KBM-7 (cell line): ENCODE measurements around the gene GZMH.
"Not testable (repeated sequence)": the region's sequence is repeated elsewhere in the genome, so short reads cannot be mapped to it uniquely, and the experiment has no call there.

Experiments
- DNase-seq: peaks from one replicate; pipeline ENCODE4 v3.0.0-alpha.2; 2015
- in situ Hi-C: fragments of 300-500 bp; cut with MboI; formaldehyde crosslinking; loops from 2 replicates; pipeline ENCODE4 v1.14.3; 2020; ENCODE audit warnings: low sequenced_read_pairs, low pct_unique_long_range_greater_than_20kb, mixed read lengths

GZMH gene

DNA sequence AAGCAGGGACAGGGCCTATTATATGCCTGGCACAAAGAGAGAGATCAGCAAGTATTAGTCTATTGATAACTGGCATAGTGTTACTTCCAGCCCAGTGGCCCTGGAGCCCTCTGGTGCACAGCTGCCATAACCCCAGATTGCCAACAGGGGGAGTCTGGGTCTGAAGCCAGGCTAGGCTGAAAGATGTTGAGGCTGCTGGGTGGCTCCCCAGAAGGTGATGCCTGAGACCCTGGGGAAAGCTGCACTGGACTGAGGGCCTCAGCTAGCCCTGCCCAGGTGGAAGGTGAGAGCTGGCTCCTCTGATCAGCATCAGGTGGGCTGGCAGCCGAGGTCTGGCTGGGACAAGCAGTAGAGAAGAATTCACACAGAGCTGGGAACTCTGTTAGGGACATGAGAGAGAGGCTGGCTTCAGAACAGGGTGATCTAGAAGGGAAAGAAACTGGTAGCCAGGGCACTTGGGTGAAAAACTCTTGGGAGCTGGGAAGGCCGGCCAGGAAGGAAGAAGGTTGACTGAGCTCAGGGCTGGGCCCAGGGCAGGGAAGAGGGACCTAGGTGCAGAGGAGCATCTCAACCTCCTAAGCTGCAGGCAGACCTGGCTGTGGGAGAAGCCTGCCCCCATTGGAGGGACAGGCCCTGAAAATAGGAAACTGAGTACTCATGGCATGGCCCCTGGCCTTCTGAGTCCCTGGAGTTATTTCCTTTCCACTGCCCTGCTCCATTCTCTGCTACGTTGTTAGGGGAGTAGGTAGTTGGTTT, 3.9 kb downstream of the GZMH start:
- peak; percentile 35 for DNase-seq
- in situ Hi-C loops: no loop called here

GRCh38 chr14:24597403-24597802, 12.1 kb downstream of the GZMH start:
- DNase-seq: no peak
- in situ Hi-C loops: no loop called here

DNA sequence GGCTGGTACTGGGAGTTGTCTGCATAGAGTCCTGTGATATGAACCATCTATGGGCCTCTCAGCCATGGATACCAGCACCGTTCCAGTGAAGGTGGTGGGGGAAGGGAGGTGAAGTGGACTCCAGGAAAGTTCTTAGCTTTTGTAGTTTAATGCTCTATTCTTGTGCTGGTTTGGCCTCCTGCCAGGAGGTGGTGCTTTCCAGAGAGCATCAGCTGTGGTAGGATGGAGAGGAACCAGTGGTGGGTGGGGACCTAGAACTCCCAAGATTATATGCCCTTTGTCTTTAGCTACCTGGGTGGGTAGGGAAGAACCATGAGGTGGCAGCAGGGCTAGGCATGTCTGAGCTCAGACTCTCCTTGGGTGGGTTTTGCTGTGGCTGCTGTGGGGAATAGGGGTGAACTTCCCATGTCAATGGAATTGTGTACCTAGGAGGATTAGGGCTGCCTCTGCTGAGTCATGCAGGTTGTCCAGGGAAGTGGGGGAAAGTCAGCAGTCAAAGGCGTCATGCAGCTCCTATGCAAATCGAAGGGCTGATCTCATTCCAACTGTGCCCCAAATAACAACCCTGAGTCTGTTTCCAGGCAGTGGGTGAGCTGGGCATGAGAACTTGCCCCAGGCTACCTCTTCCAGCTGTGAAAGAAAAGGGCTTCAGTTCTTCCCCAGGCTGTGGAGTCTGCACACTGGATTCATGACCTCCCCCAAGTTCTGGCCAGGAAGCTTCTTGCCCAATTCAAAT, 14.2 kb downstream of the GZMH start:
- DNase-seq: no peak
- in situ Hi-C loops: no loop called here

GRCh38 chr14:24591004-24591403, 18.5 kb downstream of the GZMH start:
- in situ Hi-C loops, DNase-seq: not testable (repeated sequence)

DNA sequence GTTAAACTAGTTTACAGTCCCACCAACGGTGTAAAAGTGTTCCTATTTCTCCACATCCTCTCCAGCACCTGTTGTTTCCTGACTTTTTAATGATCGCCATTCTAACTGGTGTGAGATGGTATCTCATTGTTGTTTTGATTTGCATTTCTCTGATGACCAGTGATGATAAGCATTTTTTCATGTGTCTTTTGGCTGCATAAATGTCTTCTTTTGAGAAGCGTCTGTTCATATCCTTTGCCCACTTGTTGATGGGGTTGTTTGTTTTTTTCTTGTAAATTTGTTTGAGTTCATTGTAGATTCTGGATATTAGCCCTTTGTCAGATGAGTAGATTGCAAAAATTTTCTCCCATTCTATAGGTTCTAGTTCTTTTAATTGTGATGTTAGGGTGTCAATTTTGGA, 25.1 kb downstream of the GZMH start:
- DNase-seq, in situ Hi-C loops: not testable (repeated sequence)

DNA sequence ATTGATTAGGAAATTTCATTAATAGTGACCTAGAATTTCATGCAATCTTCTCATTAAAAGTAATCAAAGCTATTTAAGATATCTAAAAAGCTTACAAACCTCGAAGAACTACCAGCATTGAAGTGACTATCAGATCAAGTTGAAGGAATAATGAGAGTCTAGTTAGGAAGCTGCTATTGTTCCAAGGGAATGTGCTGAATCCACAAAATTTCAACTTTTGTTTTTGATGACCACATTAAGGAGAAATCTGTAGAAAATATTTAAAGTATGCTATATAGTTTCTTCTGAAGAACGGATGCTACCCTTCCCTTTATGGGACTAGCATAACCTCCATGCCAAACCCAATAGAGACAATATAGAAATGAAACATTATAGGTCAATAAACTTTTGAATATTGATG, 30.9 kb downstream of the GZMH start:
- DNase-seq: no peak
- in situ Hi-C loops: no loop called here

DNA sequence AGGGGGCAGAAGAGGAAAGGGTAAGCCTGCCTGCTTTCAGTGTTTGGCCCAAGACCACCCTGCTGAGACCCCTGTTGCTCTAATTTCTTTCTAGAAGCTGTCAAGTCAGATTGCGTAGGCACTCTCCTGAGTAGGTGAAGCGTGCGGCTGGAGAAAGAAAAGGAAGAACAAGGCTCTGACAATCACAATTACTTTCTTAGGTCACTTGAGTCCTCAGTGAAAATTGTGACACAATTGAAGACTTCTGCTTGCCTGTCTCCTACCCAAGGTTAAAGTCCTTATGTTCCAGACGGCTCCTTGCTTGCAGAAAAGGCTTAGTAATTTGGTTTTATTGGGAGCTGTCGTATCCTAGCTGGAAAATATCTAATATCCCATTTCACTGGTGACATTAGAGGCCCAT, 32.7 kb downstream of the GZMH start:
- in situ Hi-C loops: no loop called here
- no peak for DNase-seq

- DNase-seq: no peak
- in situ Hi-C loops: no loop called here
Observed at GRCh38 chr14:24576182-24576581, 33.3 kb downstream of the GZMH start, which contains the start of gene CTSG. Gene CTSG, minus strand, starts transcription at chr14:24576250. Its CDS starts 27 bp downstream, at chr14:24576223.

- in situ Hi-C loops: no loop called here
- DNase-seq: no peak
Observed at GRCh38 chr14:24574206-24574774, 35.2 kb downstream of the GZMH start.

DNA sequence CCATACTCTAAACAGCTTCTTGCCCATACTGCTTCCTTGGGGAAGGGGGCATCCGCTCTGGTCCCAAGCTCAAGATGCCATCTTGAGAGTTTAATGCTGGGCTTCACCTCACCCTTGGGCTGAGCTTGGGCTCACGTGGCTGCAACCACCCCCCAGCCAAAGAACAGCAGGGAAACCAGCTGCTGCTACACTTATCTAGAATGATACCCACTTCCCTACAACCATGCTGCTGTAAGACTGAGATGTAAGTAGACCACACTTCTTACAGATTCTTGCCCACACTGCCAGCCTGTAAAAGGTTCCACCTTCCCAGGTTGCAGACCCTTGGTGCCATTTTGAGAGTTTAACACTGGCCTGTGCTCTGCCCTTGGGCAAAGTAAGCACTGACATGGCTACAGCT, 43.2 kb downstream of the GZMH start:
- DNase-seq: no peak
- in situ Hi-C loops: no loop called here

DNA sequence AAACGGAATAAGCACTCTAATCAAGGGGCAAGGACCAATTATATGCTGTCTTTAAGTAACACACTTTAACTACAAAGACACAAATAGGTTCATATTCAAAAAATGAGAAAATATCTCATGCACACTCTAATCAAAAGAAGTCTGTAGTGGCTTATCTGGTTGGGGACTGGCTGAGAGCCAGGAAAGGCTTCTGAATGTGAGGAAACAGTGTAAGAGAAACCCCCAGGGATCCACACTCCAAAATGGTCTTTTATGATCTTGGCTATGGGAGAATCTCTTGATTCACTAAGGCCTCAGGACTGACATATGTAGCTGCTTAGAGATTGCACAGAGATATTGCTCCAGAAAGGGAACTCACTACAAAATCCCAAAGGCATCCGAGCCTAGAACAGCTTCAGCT, 43.7 kb downstream of the GZMH start:
- in situ Hi-C loops: no loop called here
- DNase-seq: no peak

DNA sequence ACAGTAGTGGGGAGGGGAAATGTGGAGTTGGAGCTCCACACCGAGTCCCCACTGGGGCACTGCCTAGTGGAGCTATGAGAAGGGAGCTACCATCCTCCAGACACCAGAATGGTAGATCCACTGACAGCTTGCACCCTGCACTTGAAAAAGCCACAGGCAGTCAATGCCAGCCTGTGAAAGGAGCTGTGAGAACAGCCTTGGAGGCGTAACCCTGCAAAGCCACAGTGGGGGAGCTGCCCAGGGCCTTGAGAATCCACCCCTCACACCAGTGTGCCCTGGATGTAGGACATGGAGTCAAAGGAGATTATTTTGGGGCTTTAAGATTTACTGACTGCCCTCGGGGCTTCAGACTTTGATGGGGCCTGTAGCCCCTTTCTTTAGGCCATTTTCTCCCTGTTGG, 46.0 kb downstream of the GZMH start:
- DNase-seq: no peak
- in situ Hi-C loops: no loop called here

- in situ Hi-C loops: no loop called here
- DNase-seq: no peak
Observed at GRCh38 chr14:24556756-24557155, 52.7 kb downstream of the GZMH start.
